Upper lobe of right lung (tissue), 1 donor: ENCODE data around the gene SCARF1. TPM values are rescaled to one million over a fixed set of nuclear protein-coding genes. Genes with fewer than 3 reads are reported as not detected.

Experiments used
- ATAC-seq: fragments of 200-7000 bp; cut with Tn5 transposase; one replicate; pipeline ENCODE4 v1.9.1; 2020; ENCODE audit warnings: mild to moderate bottlenecking, moderate library complexity
- DNase-seq: peaks from one replicate; pipeline ENCODE4 v3.0.0-alpha.2; 2020
- H3K27ac ChIP-seq: fragments of 200-600 bp; one replicate; pipeline ENCODE4 v1.8.0; 2022
- H3K27me3 ChIP-seq: fragments of 200-600 bp; one replicate; pipeline ENCODE4 v1.8.0; 2022; ENCODE audit warnings: mild to moderate bottlenecking
- H3K36me3 ChIP-seq: fragments of 200-600 bp; one replicate; pipeline ENCODE4 v1.8.0; 2022
- H3K4me1 ChIP-seq: fragments of 200-600 bp; one replicate; pipeline ENCODE4 v1.8.0; 2022
- H3K4me3 ChIP-seq: fragments of 200-600 bp; one replicate; pipeline ENCODE4 v1.8.0; 2022; ENCODE audit warnings: mild to moderate bottlenecking
- H3K9me3 ChIP-seq: fragments of 200-600 bp; one replicate; pipeline ENCODE4 v1.8.0; 2022
- intact Hi-C: fragments of 100-400 bp; cut with DNase I; formaldehyde crosslinking; loops from one replicate; pipeline ENCODE4 v1.11.0; 2022
- total RNA-seq: library from RNA; stranded (reverse); fragmentation: NEBNext Ultra II Directional; extraction: Animal tissue kit (Norgen Biotek cat#: 25700); gene quantifications from one replicate; pipeline ENCODE4 v1.2.1, GENCODE V29; 2021
- TF ChIP-seq, protein P1 (sequence below): fragments of 200-600 bp; IDR thresholded peaks from one replicate; pipeline ENCODE4 v1.8.0; 2022; ENCODE audit warnings: antibody characterized with exemption
- donor health status: DM: no; HTN: yes; CAD: no; lungs with severe emphysema.

Gene SCARF1
- total RNA-seq, 1 donor from 2014 or later: 48.5 TPM

DNA sequence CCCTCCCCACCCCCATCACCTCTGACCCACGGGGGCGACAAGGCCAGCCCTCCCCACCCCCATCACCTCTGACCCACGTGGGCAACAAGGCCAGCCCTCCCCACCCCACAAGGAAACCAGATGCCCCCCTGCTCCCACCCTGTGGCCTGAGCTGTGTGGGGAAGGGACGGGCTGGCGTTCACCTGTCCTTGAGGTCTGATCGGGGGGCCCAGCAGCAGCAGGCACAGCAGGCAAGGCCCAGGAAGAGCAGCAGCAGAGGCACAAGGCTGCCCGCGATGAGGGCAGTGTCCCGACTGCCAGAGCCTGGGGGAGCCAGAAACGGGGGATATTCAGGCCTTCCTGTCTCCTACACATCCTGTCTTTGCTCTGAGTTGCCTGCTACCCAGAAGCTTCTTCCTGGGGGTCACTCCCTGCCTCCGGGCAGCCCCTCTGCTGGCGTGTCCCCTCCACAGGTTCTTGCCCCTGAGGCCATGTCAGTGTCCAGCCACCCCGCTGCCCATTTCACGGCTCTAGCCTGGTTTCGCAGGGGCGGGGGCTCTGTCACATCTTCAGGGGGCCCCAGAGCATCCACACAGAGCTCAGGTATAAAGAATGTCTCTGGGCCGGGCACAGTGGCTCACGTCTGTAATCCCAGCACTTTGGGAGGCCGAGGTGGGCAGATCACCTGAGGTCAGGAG is 6.8 kb downstream of the SCARF1 start:
- intact Hi-C loops: no loop called here

GRCh38 chr17:1638171-1638590 is 7.4 kb downstream of the SCARF1 start:
- DNase-seq: no peak
- no peak overlapping the region for H3K27ac ChIP-seq
- intact Hi-C loops: no loop called here

More for the DNA sequence above, 6.8 kb downstream of the SCARF1 start:
- no peak overlapping the region for H3K4me3 ChIP-seq
- no peaks in the 10 kb centered on the region for H3K27me3 ChIP-seq
- H3K36me3 ChIP-seq: peaks cover 31% of the 10 kb centered on the region
- H3K27ac ChIP-seq: peak overlapping the region; percentile 9
- no peaks in the 10 kb centered on the region for H3K9me3 ChIP-seq
- TF ChIP-seq, protein P1, sequence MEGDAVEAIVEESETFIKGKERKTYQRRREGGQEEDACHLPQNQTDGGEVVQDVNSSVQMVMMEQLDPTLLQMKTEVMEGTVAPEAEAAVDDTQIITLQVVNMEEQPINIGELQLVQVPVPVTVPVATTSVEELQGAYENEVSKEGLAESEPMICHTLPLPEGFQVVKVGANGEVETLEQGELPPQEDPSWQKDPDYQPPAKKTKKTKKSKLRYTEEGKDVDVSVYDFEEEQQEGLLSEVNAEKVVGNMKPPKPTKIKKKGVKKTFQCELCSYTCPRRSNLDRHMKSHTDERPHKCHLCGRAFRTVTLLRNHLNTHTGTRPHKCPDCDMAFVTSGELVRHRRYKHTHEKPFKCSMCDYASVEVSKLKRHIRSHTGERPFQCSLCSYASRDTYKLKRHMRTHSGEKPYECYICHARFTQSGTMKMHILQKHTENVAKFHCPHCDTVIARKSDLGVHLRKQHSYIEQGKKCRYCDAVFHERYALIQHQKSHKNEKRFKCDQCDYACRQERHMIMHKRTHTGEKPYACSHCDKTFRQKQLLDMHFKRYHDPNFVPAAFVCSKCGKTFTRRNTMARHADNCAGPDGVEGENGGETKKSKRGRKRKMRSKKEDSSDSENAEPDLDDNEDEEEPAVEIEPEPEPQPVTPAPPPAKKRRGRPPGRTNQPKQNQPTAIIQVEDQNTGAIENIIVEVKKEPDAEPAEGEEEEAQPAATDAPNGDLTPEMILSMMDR: no peak
- ATAC-seq (no peak), DNase-seq (no peak)
- peaks cover 5% of the 10 kb centered on the region for H3K4me1 ChIP-seq

GRCh38 chr17:1636732-1637285 is 8.7 kb downstream of the SCARF1 start:
- intact Hi-C loops: no loop called here
- TF ChIP-seq, protein P1: no peak
- no peak overlapping the region for H3K4me3 ChIP-seq
- peaks cover 4% of the 10 kb centered on the region for H3K4me1 ChIP-seq
- H3K9me3 ChIP-seq: no peaks in the 10 kb centered on the region
- peaks cover 31% of the 10 kb centered on the region for H3K36me3 ChIP-seq
- H3K27ac ChIP-seq: no peak overlapping the region
- no peaks in the 10 kb centered on the region for H3K27me3 ChIP-seq
- DNase-seq: no peak
- no peak for ATAC-seq

More at GRCh38 chr17:1638171-1638590, 7.4 kb downstream of the SCARF1 start:
- Histone ChIP-seq H3K9me3 (no peaks in the 10 kb centered on the region), H3K4me1 (peaks cover 4% of the 10 kb centered on the region), H3K4me3 (no peak overlapping the region), H3K36me3 (peaks cover 31% of the 10 kb centered on the region), H3K27me3 (no peaks in the 10 kb centered on the region)
- TF ChIP-seq, protein P1: no peak
- ATAC-seq: peak; percentile 1

- ATAC-seq: no peak
- H3K4me1 ChIP-seq: peaks cover 4% of the 10 kb centered on the region
These were observed 9.7 kb downstream of the SCARF1 start for GRCh38 chr17:1635675-1636465.

GRCh38 chr17:1634841-1635650 is 10.5 kb downstream of the SCARF1 start:
- intact Hi-C loops: no loop called here
- TF ChIP-seq, protein P1: no peak
- DNase-seq: no peak
- Histone ChIP-seq H3K27ac (no peak overlapping the region), H3K4me3 (no peak overlapping the region), H3K4me1 (peaks cover 6% of the 10 kb centered on the region), H3K27me3 (no peaks in the 10 kb centered on the region), H3K9me3 (no peaks in the 10 kb centered on the region), H3K36me3 (peaks cover 31% of the 10 kb centered on the region)
- ATAC-seq: no peak

More at GRCh38 chr17:1635675-1636465, 9.7 kb downstream of the SCARF1 start:
- DNase-seq: no peak
- Histone ChIP-seq H3K4me3 (no peak overlapping the region), H3K27ac (no peak overlapping the region), H3K27me3 (no peaks in the 10 kb centered on the region), H3K36me3 (peaks cover 31% of the 10 kb centered on the region), H3K9me3 (no peaks in the 10 kb centered on the region)
- intact Hi-C loops: no loop called here
- TF ChIP-seq, protein P1: no peak
